Vagina (tissue), 2 donors: ENCODE results near the gene SH3GL2.

Experiments
- CTCF ChIP-seq, 3 experiments: fragments of 450-650 bp in 2 of 3; fragments of 200-600 bp in 1 of 3; sonication (generic) in 1 of 3; IDR thresholded peaks; one replicate each; pipeline ENCODE4 v1.5.1; 2017 to 2019; ENCODE audit warnings: antibody characterized with exemption in 3 of 3, mild to moderate bottlenecking in 2 of 3, moderate library complexity in 2 of 3
- POLR2A ChIP-seq, 2 donors: fragments of 450-650 bp; IDR thresholded peaks; one replicate each; pipeline ENCODE4 v1.6.1; 2017; ENCODE audit warnings: antibody characterized with exemption in 2 of 2, mild to moderate bottlenecking in 2 of 2, moderate library complexity in 2 of 2
- POLR2AphosphoS5 ChIP-seq, 2 donors: sonication (generic); formaldehyde crosslinking; IDR thresholded peaks; one replicate each; pipeline ENCODE4 v1.9.0; 2017; ENCODE audit warnings: antibody characterized with exemption in 2 of 2, mild to moderate bottlenecking in 2 of 2, low read depth in 1 of 2; ENCODE audit not compliant: insufficient read depth in 1 of 2

- no peak for TF ChIP-seq CTCF (IDR thresholded peaks at IDR 0.05)
- TF ChIP-seq POLR2AphosphoS5 (IDR thresholded peaks at IDR 0.05; ENCODE audit: insufficient read depth in 1 of 2, low read depth in 1 of 2) = no peak
- TF ChIP-seq POLR2A (IDR thresholded peaks at IDR 0.05) = no peak
Measured at GRCh38 chr9:17611342-17611741, 32.5 kb downstream of the SH3GL2 start.
